ENCODE data around the gene GJA1. TPM values are rescaled to one million over a fixed set of nuclear protein-coding genes. Genes with fewer than 3 reads are reported as not detected.
"Not testable (repeated sequence)": the region's sequence is repeated elsewhere in the genome, so short reads cannot be mapped to it uniquely, and the experiment has no call there.

GJA1 gene
- total and polyA plus RNA-seq, 8 donors = 3.3 to 30.0 (median 6.6) TPM

DNA sequence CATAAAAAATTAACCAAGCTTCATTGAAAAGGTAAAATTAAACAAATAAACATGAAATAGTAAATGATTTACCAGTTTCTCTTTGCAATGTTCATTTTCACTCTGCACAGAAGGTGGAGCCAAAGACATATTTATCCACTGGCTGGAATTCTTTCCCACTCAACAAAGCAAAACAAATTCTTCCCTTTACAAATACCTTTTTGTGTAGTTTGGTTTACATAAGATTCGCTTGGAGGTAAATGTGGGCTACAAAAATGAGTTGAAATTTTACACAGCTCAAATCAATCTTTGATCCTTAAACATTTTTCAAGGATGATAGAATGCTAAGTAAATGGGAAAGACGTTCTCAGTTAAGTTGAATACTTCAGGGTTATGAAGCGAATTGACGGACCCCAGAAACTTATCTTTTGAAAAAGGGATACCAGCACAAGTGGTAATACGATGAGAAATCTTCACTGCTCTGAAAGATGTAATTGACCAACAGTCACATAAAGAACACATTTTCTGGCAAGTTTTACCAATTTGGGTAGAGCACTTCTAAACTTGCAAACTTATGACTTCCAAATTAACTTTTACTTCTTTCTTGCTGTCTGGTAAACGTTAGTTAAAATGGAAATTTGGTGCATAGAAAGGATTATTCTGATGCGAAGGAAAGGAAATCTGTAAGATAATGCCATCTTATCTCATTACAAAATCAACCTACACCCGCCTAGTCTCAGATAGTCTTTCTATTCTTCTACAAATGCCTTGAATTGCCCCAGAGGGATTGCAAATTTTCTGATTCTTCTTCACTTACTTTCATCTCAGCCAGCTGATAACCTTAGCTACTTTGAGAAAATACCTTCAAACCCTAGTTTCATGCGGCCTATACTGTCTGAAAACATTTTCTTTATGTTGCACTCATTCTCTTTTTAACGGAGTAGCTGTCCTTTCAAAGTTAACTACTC is 4.7 kb upstream of the GJA1 start:
- DNase-seq (no peak), FAIRE-seq (peak; percentile 96), ATAC-seq (peak; percentile 86 to 93 (median 88))
- Histone ChIP-seq H3K9me3 (no peaks in the 10 kb centered on the region), H3K27me3 (no peaks in the 10 kb centered on the region), H3K36me3 (no peaks in the 10 kb centered on the region), H3K4me3 (no peak overlapping the region), H3K4me1 (peaks cover 0 to 5% (median 0%) of the 10 kb centered on the region in 3 donors), H3K27ac (no peak overlapping the region)
- intact Hi-C loops (cut with DNase I) = loop anchor here in 2 of 3 donors (5.0 kb wide), 3 partner anchors 602 to 757 kb away; no protein-coding TSS in a partner anchor
- TF ChIP-seq, protein P1, sequence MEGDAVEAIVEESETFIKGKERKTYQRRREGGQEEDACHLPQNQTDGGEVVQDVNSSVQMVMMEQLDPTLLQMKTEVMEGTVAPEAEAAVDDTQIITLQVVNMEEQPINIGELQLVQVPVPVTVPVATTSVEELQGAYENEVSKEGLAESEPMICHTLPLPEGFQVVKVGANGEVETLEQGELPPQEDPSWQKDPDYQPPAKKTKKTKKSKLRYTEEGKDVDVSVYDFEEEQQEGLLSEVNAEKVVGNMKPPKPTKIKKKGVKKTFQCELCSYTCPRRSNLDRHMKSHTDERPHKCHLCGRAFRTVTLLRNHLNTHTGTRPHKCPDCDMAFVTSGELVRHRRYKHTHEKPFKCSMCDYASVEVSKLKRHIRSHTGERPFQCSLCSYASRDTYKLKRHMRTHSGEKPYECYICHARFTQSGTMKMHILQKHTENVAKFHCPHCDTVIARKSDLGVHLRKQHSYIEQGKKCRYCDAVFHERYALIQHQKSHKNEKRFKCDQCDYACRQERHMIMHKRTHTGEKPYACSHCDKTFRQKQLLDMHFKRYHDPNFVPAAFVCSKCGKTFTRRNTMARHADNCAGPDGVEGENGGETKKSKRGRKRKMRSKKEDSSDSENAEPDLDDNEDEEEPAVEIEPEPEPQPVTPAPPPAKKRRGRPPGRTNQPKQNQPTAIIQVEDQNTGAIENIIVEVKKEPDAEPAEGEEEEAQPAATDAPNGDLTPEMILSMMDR (IDR thresholded peaks at IDR 0.05) = peak in 3 of 4 donors; percentile 22 to 43 (median 42)
- WGBS, 2 donors = 42 to 46% methylated on average over 10 of the region's 10 CpGs

- H3K36me3 ChIP-seq, H3K9me3 ChIP-seq, FAIRE-seq, ATAC-seq, H3K27ac ChIP-seq, H3K4me3 ChIP-seq, DNase-seq, H3K27me3 ChIP-seq, H3K4me1 ChIP-seq: not testable (repeated sequence)
- 88 to 93% methylated on average over 6 of the region's 6 CpGs for WGBS, 2 donors
- intact Hi-C loops (cut with DNase I) = loop anchor here in 2 of 3 donors (5.0 kb wide), 3 partner anchors 601 to 756 kb away; no protein-coding TSS in a partner anchor
Measured at GRCh38 chr6:121431776-121432175, 3.7 kb upstream of the GJA1 start.

DNA sequence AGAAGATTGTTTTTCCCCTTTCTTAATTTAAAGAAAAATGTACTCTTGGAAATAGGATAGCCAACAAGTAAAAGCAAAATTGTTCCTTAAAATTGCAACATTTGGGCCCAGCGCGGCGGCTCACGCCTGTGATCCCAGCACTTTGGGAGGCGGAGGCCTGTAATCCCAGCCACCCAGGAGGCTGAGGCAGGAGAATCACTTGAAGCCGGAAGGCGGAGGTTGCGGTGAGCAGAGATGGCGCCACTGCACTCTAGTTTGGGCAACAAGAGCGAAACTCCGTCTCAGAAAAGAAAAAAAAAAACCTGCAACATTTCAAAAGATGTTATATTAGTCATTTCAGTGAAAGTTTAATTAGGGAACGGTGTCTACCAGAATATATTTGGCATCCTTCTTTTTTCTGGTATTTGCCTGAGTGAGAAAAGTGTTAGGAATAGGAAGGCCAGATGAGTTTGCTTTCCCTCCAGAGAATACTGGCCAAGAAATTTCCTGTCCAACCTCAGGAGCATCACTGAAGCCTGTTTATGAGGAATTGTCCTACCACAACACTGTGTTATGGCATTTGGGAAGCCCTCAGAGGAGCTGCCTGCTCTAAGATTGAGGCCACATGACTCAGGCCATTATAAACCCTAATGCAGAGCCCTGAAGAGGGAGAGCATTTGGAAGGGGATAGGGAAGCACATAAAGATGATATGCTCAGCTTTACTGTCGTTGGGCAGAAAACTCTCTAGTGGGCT is 1.2 kb upstream of the GJA1 start:
- ATAC-seq (no peak), DNase-seq (no peak), FAIRE-seq (no peak)
- Histone ChIP-seq H3K27me3 (no peaks in the 10 kb centered on the region), H3K9me3 (no peaks in the 10 kb centered on the region), H3K4me1 (peaks cover 0 to 5% (median 0%) of the 10 kb centered on the region in 3 donors), H3K36me3 (no peaks in the 10 kb centered on the region), H3K27ac (no peak overlapping the region), H3K4me3 (no peak overlapping the region)
- intact Hi-C loops (cut with DNase I) = loop anchor here in 2 of 3 donors (5.0 kb wide), 3 partner anchors 598 to 753 kb away; no protein-coding TSS in a partner anchor
- TF ChIP-seq, protein P1 (IDR thresholded peaks at IDR 0.05) = no peak
- 92 to 93% methylated on average over 13 of the region's 13 CpGs for WGBS, 2 donors

- H3K4me3 ChIP-seq = peak overlapping the region; percentile 12 to 55 (median 44)
- no peak for DNase-seq
Measured at GRCh38 chr6:121436274-121436857, 920 bp downstream of the GJA1 start.

More at GRCh38 chr6:121436274-121436857, 920 bp downstream of the GJA1 start:
- H3K27me3 ChIP-seq = no peaks in the 10 kb centered on the region
- H3K4me1 ChIP-seq = no peaks in the 10 kb centered on the region
- FAIRE-seq (no peak), ATAC-seq (peak in 3 of 4 donors; percentile 20 to 46 (median 28))
- H3K9me3 ChIP-seq = no peaks in the 10 kb centered on the region
- peak overlapping the region in 3 of 4 donors; percentile 59 to 83 (median 71) for H3K27ac ChIP-seq
- H3K36me3 ChIP-seq = no peaks in the 10 kb centered on the region
- WGBS, 2 donors = 9 to 11% methylated on average over 16 of the region's 16 CpGs
- TF ChIP-seq, protein P1 (IDR thresholded peaks at IDR 0.05) = no peak
- intact Hi-C loops (cut with DNase I) = no loop called here
